H9 (cell line): ENCODE measurements around the gene ERI3. TPM values are rescaled to one million over a fixed set of nuclear protein-coding genes. Genes with fewer than 3 reads are reported as not detected.
A peak's percentile ranks its signal among the peaks of the same experiment; 100 is the strongest.

Experiments
- DNase-seq: peaks from one replicate; pipeline ENCODE4 v3.0.0-alpha.2; 2017
- H2AFZ ChIP-seq: one replicate; pipeline ENCODE4 v1.6.1; 2013; ENCODE audit warnings: mild to moderate bottlenecking, low read length, control low read depth, moderate library complexity
- H2AK5ac ChIP-seq: 2 replicates; pipeline ENCODE4 v1.6.1; 2013; ENCODE audit warnings: low read length, control low read depth, mixed read lengths; ENCODE audit not compliant: insufficient read length
- H2BK120ac ChIP-seq: one replicate; pipeline ENCODE4 v1.6.1; 2013; ENCODE audit warnings: low read depth, mild to moderate bottlenecking, low read length, control low read depth, inconsistent platforms; ENCODE audit not compliant: poor library complexity, severe bottlenecking
- H2BK12ac ChIP-seq: 2 replicates; pipeline ENCODE4 v1.6.1; 2013; ENCODE audit warnings: low read length, control low read depth, mixed read lengths, low read depth; ENCODE audit not compliant: insufficient read length
- H2BK15ac ChIP-seq: 2 replicates; pipeline ENCODE4 v1.6.1; 2013; ENCODE audit warnings: low read depth, low read length, control low read depth
- H2BK20ac ChIP-seq: one replicate; pipeline ENCODE4 v1.6.1; 2013; ENCODE audit warnings: low read depth, mild to moderate bottlenecking, low read length, control low read depth, inconsistent platforms; ENCODE audit not compliant: poor library complexity, severe bottlenecking
- H2BK5ac ChIP-seq: 2 replicates; pipeline ENCODE4 v1.6.1; 2013; ENCODE audit warnings: low read length, control low read depth, mixed read lengths; ENCODE audit not compliant: insufficient read length
- H3K14ac ChIP-seq: 2 replicates; pipeline ENCODE4 v1.6.1; 2013; ENCODE audit warnings: low read length, control low read depth; ENCODE audit not compliant: insufficient read depth
- H3K18ac ChIP-seq: 2 replicates; pipeline ENCODE4 v1.6.1; 2013; ENCODE audit warnings: low read depth, mild to moderate bottlenecking, mixed read lengths, low read length, control low read depth; ENCODE audit not compliant: insufficient read length
- H3K23ac ChIP-seq: 2 replicates; pipeline ENCODE4 v1.6.1; 2013; ENCODE audit warnings: low read length, control low read depth, mixed read lengths, low read depth; ENCODE audit not compliant: insufficient read length
- H3K23me2 ChIP-seq: 2 replicates; pipeline ENCODE4 v1.6.1; 2013; ENCODE audit warnings: low read depth, mild to moderate bottlenecking, mixed read lengths, low read length, control low read depth; ENCODE audit not compliant: insufficient read length, poor library complexity, severe bottlenecking
- H3K27ac ChIP-seq: 2 replicates; pipeline ENCODE4 v1.5.1; 2013; ENCODE audit warnings: low read length, control low read depth, mixed read lengths, low read depth; ENCODE audit not compliant: insufficient read length
- H3K27me3 ChIP-seq: 2 replicates; pipeline ENCODE4 v1.6.1; 2013; ENCODE audit warnings: low read length, control low read depth, inconsistent platforms; ENCODE audit not compliant: insufficient read depth
- H3K4ac ChIP-seq: 2 replicates; pipeline ENCODE4 v1.6.1; 2013; ENCODE audit warnings: low read depth, mild to moderate bottlenecking, control low read depth, inconsistent platforms, low read length, moderate library complexity
- H3K4me1 ChIP-seq: 2 replicates; pipeline ENCODE4 v1.6.1; 2013; ENCODE audit warnings: low read length, control low read depth, inconsistent platforms; ENCODE audit not compliant: insufficient read depth
- H3K4me2 ChIP-seq: 2 replicates; pipeline ENCODE4 v1.6.1; 2013; ENCODE audit warnings: low read length, control low read depth, mixed read lengths; ENCODE audit not compliant: insufficient read length, insufficient read depth
- H3K56ac ChIP-seq: 2 replicates; pipeline ENCODE4 v1.6.1; 2013; ENCODE audit warnings: low read depth, mild to moderate bottlenecking, mixed read lengths, low read length, control low read depth; ENCODE audit not compliant: insufficient read length
- H3K79me1 ChIP-seq: 2 replicates; pipeline ENCODE4 v1.6.1; 2013; ENCODE audit warnings: low read depth, mild to moderate bottlenecking, moderate library complexity, low read length, control low read depth, inconsistent platforms; ENCODE audit not compliant: insufficient read depth, poor library complexity, severe bottlenecking
- H3K79me2 ChIP-seq: 2 replicates; pipeline ENCODE4 v1.6.1; 2013; ENCODE audit warnings: low read length, control low read depth, inconsistent platforms; ENCODE audit not compliant: insufficient read depth
- H3K9ac ChIP-seq: 2 replicates; pipeline ENCODE4 v1.6.1; 2013; ENCODE audit warnings: low read length, control low read depth, mixed read lengths; ENCODE audit not compliant: insufficient read length; ENCODE audit errors: extremely low read depth
- H3K9me3 ChIP-seq: one replicate; pipeline ENCODE4 v1.6.1; 2013; ENCODE audit warnings: low read depth, low read length, inconsistent platforms; ENCODE audit not compliant: control insufficient read depth
- H3T11ph ChIP-seq: one replicate; pipeline ENCODE4 v1.6.1; 2013; ENCODE audit warnings: mild to moderate bottlenecking, low read length, control low read depth, inconsistent platforms
- H4K20me1 ChIP-seq: one replicate; pipeline ENCODE4 v1.6.1; 2013; ENCODE audit not compliant: control insufficient read depth, insufficient read length, insufficient read depth
- H4K5ac ChIP-seq: 2 replicates; pipeline ENCODE4 v1.6.1; 2013; ENCODE audit warnings: low read depth, mild to moderate bottlenecking, mixed read lengths, low read length, control low read depth; ENCODE audit not compliant: insufficient read length
- H4K8ac ChIP-seq: replicated peaks from 2 replicates; pipeline ENCODE4 v1.6.1; 2013; ENCODE audit warnings: low read length, control low read depth, mixed read lengths, low read depth; ENCODE audit not compliant: insufficient read length
- H4K91ac ChIP-seq: 2 replicates; pipeline ENCODE4 v1.6.1; 2013; ENCODE audit warnings: low read depth, mild to moderate bottlenecking, moderate library complexity, mixed read lengths, low read length, control low read depth; ENCODE audit not compliant: insufficient read length
- H3K27ac Mint-ChIP-seq, 3 experiments: 2 replicates in 2 of 3; 3 replicates in 1 of 3; pipeline ENCODE4 v1.8.0; 2020 to 2021; ENCODE audit warnings: mixed read lengths in 3 of 3, mild to moderate bottlenecking in 1 of 3, moderate library complexity in 1 of 3
- H3K27me3 Mint-ChIP-seq: 2 replicates; pipeline ENCODE4 v1.8.0; 2021; ENCODE audit warnings: low read depth, mild to moderate bottlenecking, moderate library complexity, mixed read lengths
- H3K36me3 Mint-ChIP-seq, 3 experiments: 2 replicates in 2 of 3; 3 replicates in 1 of 3; pipeline ENCODE4 v1.8.0; 2020 to 2021; ENCODE audit warnings: low read depth in 3 of 3, mixed read lengths in 3 of 3; ENCODE audit not compliant: insufficient read depth in 1 of 3
- H3K4me1 Mint-ChIP-seq, 2 experiments: 2 replicates each; pipeline ENCODE4 v1.8.0; 2020; ENCODE audit warnings: mixed read lengths in 2 of 2
- H3K4me3 Mint-ChIP-seq, 2 experiments: 2 replicates in 1 of 2; 3 replicates in 1 of 2; pipeline ENCODE4 v1.8.0; 2020 to 2021; ENCODE audit warnings: mild to moderate bottlenecking in 2 of 2, mixed read lengths in 2 of 2, moderate library complexity in 1 of 2
- H3K9me3 Mint-ChIP-seq, 2 experiments: 2 replicates in 1 of 2; 3 replicates in 1 of 2; pipeline ENCODE4 v1.8.0; 2020; ENCODE audit warnings: mild to moderate bottlenecking in 2 of 2, mixed read lengths in 2 of 2, moderate library complexity in 1 of 2
- CTCF ChIP-seq: fragments of 200-600 bp; sonication (generic); conservative IDR thresholded peaks from 3 replicates; pipeline ENCODE4 v1.8.0; 2021; ENCODE audit warnings: antibody characterized with exemption, mild to moderate bottlenecking
- WGBS: extraction: QIAGEN DNeasy Blood & Tissue Kit; methylation state at CpG from one replicate; pipeline ENCODE4 v1.1.7; 2013; ENCODE audit warnings: missing lambda C conversion rate, low lambda C conversion rate, mixed read lengths; ENCODE audit not compliant: insufficient read length; ENCODE audit errors: extremely low coverage; 5-methylcytosine and 5-hydroxymethylcytosine counted together
- total RNA-seq: library from RNA; stranded (reverse); gene quantifications from 2 replicates; pipeline ENCODE4 v1.2.1, GENCODE V29; 2021

ERI3 gene
- total RNA-seq, 1 experiment from 2014 or later: 61.6 TPM

- Mint-ChIP-seq H3K27ac (0 out of 7 replicates have a peak overlapping the region, but pooled peaks of 1 of the 3 experiments have one; percentile 3), H3K27me3 (no peaks in the 10 kb centered on the region), H3K36me3 (no peaks in the 10 kb centered on the region; a peak in 1 of 7 replicates), H3K4me1 (peaks cover 0 to 8% of the 10 kb centered on the region in 2 experiments; a peak in 1 of 4 replicates), H3K9me3 (no peaks in the 10 kb centered on the region), H3K4me3 (no peak overlapping the region)
- TF ChIP-seq CTCF: no peak
- H3K56ac ChIP-seq: no peak overlapping the region
- no peak overlapping the region for H3K4ac ChIP-seq
- no CpG with 5 or more reads among the region's 6 CpGs for WGBS
- H2BK5ac ChIP-seq: no peak overlapping the region
- no peaks in the 10 kb centered on the region for H3K23me2 ChIP-seq
- no peak overlapping the region for H2BK120ac ChIP-seq
- H3K27ac ChIP-seq: no peak overlapping the region
- no peaks in the 10 kb centered on the region for H3K79me1 ChIP-seq
- H3K23ac ChIP-seq: no peak overlapping the region
- H4K5ac ChIP-seq: no peak overlapping the region
- no peak overlapping the region for H3T11ph ChIP-seq
- no peak overlapping the region for H2BK15ac ChIP-seq
- H2BK20ac ChIP-seq: no peak overlapping the region
- no peak overlapping the region for H4K91ac ChIP-seq
- no peaks in the 10 kb centered on the region for H4K20me1 ChIP-seq
- H3K4me1 ChIP-seq: peaks cover 2% of the 10 kb centered on the region; the same call in 1 of the 2 replicates
- H2AK5ac ChIP-seq: no peak overlapping the region
- no peak overlapping the region for H2AFZ ChIP-seq
- no peak overlapping the region for H3K18ac ChIP-seq
- no peak overlapping the region for H3K9ac ChIP-seq
- no peak for DNase-seq
- H3K27me3 ChIP-seq: no peaks in the 10 kb centered on the region
- H3K14ac ChIP-seq: no peak overlapping the region
- no peaks in the 10 kb centered on the region for H3K9me3 ChIP-seq
- H2BK12ac ChIP-seq: no peak overlapping the region
- no peaks in the 10 kb centered on the region for H3K79me2 ChIP-seq
- no peak overlapping the region for H4K8ac ChIP-seq
- no peak overlapping the region for H3K4me2 ChIP-seq
These were observed 84.1 kb downstream of the ERI3 start for GRCh38 chr1:44270686-44271628.
